H1 (cell line): Measurements from ENCODE around the gene CACNA1C. TPM values are rescaled to one million over a fixed set of nuclear protein-coding genes. Genes with fewer than 3 reads are reported as not detected.

Experiments used
- FOSL1 ChIP-seq: IDR thresholded peaks from 2 replicates; pipeline ENCODE4 v1.6.1; 2011; ENCODE audit warnings: mild to moderate bottlenecking, low read depth, low read length, moderate library complexity; ENCODE audit not compliant: insufficient read depth
- polyA plus RNA-seq, 7 experiments: library from polyadenylated mRNA; depleted of rRNA in 3 of 7; stranded (reverse) in 5 of 7; unstranded in 2 of 7; fragments of >200 nt in 5 of 7; fragments of 200-250 nt in 2 of 7; gene quantifications; 1 replicate in 5 of 7; 2 replicates in 1 of 7; 4 replicates in 1 of 7; pipeline versions ENCODE4 v1.2.1 to v1.2.3, GENCODE V29; 2011 to 2013; ENCODE audit warnings: missing spikeins in 2 of 7, mixed read lengths in 2 of 7
- total RNA-seq: library from RNA; stranded (reverse); fragmentation: NEBNext Ultra II Directional; extraction: Animal tissue kit (Norgen Biotek cat#: 25700); gene quantifications from 2 replicates; pipeline ENCODE4 v1.2.1, GENCODE V29; 2021

The CACNA1C gene
- total and polyA plus RNA-seq, 2 of the 8 experiments (the other 6 are each of a cell fraction or from before 2014, with no cell fraction given): 1.3 TPM

DNA sequence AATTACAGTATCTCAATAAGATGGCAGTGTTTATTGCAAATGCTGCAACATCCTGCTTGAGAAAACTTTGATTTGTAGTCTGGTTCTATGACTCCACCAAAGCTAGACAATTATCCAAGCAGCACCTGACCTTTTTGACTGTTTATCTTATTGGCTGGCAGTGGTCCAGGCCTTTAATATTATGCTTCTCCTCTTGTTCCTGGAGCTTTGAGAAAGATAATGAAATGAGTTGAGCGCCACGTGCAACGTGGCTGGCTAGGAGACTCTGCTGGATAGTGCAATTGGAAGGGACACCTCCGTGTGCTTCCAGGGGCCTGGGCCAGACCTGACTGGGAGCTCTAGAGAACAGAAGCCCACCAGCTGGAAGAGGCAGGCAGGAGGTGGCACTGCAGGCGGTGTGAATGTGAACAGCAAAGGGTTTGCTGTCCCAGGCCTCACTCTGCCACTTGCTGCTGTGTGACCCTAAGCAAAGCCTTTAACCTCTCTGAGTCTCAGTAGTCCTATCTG is 349.3 kb downstream of the CACNA1C start (continued):
- TF ChIP-seq FOSL1: no peak
